ENCODE results near the gene UROS.

The UROS gene

DNA sequence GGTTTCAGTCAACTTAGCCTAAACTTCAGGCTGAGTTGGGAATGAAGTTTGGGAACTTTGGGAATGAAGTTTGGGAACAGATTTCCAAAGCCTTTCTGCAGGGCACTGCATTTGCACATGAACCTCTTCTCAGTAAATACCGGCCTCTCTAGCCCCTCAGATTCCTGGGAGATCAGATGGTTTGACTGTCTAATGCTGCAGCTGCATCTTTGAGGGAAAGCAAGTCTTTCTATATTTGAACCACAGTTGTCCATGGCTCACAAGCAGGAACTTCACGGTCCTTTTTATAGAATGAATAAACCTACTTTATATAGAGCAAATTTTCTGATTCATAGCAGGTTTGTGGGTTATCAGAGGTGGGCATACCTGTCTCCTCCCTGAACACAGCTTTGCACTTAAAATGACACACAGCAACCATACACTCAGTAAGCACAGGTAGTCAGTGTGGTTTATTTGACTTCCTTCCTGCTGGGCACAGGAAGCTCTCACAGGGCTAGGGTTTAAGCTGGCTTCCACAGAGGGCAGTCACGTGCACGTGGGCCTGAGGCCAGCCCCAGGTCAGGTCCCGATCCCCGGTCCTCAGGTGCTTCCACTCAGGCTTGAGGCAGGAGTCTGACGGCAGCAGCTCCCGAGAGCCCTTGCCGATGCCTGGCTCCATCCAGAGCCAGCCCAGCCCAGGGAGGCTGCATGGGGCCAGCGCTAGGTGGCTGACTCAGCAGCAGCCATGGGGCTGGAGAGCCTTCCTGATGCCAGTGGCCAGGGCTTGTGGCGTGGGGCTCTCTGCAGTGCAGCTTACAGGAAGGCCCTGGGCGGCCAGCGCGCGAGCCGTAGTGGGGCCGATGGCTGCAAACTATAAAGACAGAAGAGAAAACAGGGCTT is 34.7 kb downstream of the UROS start:
- no peak for TF ChIP-seq GATA2 (IDR thresholded peaks at IDR 0.05; ENCODE audit: low read depth, low read length)
- no peak for TF ChIP-seq GATA3 (IDR thresholded peaks at IDR 0.05; ENCODE audit: low read depth, low read length)

DNA sequence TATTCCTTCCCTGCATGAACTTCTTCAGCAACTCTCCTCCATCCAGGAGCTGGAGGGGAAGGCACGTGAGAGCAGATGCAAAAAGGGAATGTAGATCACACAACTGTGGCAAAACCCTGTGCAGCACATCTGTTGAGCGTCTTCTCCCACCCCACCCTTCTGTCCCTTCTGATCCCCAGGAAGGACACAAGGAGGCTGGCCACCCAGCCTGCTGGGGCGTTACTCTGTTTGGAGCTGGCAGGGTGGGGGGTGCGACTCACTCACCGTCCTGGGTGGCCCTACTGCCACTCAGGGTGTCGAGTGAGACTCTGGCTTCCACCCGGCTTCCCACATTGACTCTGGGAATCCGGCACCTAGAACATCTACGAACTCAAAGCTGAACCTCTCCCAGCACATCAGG is 37.3 kb downstream of the UROS start:
- TF ChIP-seq GATA3 (IDR thresholded peaks at IDR 0.05; ENCODE audit: low read depth, low read length) = no peak
- TF ChIP-seq GATA2 (IDR thresholded peaks at IDR 0.05; ENCODE audit: low read depth, low read length) = no peak

DNA sequence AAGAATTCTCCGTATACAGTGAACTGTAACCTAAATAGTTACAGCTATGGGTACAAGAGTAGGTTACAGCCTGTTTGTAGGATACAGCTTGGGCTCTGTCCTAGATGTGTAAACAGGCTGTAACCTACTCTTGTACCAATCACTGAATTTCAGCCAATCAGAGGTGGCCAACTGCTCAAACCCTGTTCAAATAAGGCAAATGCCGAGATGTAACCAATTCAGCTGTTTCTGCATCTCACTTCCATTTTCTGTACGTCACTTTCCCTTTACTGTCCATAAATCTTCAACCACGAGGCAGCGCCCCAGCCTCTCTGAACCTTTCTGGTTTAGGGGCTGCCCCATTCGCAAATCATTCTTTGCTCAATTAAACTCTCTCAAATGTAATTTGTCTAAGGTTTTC is 39.1 kb downstream of the UROS start:
- TF ChIP-seq GATA2 (IDR thresholded peaks at IDR 0.05; ENCODE audit: low read depth, low read length) = no peak
- no peak for TF ChIP-seq GATA3 (IDR thresholded peaks at IDR 0.05; ENCODE audit: low read depth, low read length)

DNA sequence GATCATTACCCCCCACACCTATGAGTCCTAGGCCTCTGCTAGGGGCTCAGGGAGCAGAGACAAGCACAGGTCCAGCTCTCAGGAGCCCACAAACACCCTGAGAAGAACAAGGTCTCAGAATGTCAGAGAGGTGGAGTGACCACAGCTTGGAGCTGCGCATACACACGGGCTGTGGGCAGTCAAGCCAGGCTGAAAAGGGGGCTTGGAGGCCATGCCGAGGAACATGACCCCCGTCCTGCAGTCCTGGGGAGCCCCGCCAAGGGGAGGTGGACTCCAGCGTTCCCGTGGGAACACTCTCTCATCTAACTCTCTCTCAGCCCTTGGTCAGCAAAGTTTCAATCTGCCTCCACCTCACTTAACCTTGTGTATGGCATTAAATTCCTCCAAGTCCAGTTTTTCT is 39.6 kb downstream of the UROS start:
- TF ChIP-seq GATA2 (IDR thresholded peaks at IDR 0.05; ENCODE audit: low read depth, low read length) (no peak), GATA3 (IDR thresholded peaks at IDR 0.05; ENCODE audit: low read depth, low read length) (no peak)

DNA sequence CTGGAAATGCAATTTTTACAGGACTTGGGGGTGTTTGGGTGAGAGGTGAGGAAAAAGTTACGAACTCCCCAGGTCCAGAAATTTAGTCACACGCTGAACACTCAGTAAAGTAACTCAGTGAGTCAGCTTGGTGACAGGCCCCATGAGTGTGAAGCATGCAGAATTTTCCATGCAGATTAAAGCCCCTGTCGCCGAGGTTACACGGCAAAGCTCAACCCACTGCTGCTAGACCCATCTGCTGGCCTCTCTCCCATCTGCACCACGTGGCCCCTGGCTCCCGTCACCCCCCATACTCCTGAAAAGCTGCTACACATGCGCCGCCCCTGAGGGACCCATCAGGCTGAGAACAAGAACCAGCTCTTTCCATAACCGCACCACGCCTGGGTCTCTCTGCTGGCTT is 40.4 kb downstream of the UROS start:
- TF ChIP-seq GATA3 (IDR thresholded peaks at IDR 0.05; ENCODE audit: low read depth, low read length) (no peak), GATA2 (IDR thresholded peaks at IDR 0.05; ENCODE audit: low read depth, low read length) (no peak)

DNA sequence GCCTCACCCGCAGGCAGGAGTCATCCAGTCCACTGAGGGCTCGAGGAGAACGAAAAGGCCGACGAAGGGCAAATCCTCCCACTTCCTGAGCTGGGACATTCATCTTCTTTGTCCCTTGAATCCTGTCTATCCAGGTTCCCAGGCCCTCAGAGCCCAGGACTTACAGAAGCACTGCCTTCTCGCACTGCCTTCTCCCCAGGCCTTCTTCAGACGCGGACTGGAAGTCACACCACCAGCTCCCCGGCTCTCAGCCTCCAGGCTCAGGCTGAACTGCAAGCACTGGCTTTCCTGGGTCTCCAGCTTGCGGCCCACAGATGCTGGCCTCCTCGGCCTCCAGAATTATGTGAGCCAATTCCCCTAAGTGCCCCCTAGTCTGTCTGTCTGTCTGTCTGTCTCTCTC is 41.0 kb downstream of the UROS start:
- no peak for TF ChIP-seq GATA2 (IDR thresholded peaks at IDR 0.05; ENCODE audit: low read depth, low read length)
- TF ChIP-seq GATA3 (IDR thresholded peaks at IDR 0.05; ENCODE audit: low read depth, low read length) = no peak

DNA sequence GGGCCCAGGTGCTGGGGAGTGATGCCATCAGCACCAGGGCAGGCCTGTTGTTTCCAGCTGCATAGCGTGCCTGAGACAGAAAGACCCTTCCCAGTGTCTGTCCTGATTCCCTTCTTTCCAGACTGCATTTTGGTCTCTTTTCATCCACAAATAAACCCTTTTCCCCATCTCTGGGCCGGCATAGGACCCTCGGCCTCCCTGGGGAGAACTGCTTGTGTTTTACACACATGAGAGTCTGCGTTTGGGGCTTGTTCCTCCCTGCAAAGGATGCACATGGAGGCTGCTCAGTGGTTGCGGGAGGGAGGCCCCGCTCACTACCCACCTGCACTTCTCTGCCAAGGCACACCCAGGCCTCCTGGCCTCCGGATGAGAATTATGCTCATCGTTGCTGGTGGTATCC is 41.7 kb downstream of the UROS start:
- TF ChIP-seq GATA2 (IDR thresholded peaks at IDR 0.05; ENCODE audit: low read depth, low read length) (no peak), GATA3 (IDR thresholded peaks at IDR 0.05; ENCODE audit: low read depth, low read length) (no peak)

DNA sequence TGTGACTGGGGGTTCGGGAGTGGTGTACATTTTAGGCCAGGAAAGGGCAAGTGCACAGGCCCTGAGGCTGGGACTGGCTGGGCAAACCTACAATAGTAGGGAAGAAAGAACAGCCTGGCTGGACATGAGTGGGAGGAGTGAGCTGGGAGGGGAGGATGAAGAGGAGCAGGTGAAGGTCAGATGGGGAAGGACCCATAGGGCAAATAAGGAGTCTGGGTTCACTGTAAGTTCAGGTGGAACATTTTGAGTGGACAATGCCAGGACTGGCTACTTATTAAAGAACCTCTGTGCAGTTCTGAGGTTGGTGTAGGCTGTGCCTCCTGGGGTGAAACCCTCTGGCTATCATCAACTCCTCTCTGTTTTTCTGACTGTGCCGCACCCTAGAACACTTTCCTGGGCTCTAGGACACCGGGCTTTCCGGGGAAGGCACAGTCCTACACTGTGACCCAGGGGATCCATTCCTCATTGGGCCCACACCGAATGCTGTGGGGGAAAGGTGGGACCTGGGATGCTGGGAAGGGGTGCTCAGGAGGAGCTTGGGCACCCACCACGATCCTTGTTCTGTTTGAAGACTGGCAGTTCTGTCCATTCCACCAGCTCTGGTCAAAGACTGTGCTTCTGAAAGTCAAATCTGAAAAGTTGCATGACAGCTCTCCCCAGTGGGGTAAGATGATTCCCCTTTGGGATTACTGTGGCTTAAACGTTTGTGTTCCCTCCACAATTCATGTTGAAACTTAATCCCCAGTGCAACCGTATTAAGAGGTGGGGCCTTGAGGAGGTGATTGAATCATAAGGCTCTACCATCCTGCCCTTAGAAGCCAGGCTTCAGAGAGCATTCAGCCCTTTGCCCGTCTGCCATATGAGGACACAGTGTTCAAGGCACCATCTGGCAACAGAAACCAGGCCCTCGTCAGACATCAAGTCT is 43.4 kb downstream of the UROS start:
- no peak for TF ChIP-seq GATA2 (IDR thresholded peaks at IDR 0.05; ENCODE audit: low read depth, low read length)
- TF ChIP-seq GATA3 (IDR thresholded peaks at IDR 0.05; ENCODE audit: low read depth, low read length) = no peak

DNA sequence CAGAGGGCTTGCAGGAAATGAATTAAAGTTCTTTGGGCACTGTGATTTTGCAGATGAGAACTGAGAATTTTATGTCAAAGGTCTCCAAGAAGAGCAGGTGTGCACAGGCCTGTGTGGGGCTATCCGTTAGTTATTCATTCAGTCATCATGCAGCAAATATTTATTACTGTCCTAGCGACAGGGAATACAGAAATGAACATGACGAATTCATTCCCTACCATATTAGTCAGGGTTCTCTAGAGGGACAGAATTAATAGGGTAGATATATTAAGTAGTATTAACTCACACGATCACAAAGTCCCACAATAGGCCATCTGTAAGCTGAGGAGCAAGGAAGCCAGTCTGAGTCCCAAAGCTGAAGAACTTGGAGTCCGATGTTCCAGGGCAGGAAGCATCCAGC is 44.5 kb downstream of the UROS start:
- TF ChIP-seq GATA3 (IDR thresholded peaks at IDR 0.05; ENCODE audit: low read depth, low read length) (no peak), GATA2 (IDR thresholded peaks at IDR 0.05; ENCODE audit: low read depth, low read length) (no peak)

DNA sequence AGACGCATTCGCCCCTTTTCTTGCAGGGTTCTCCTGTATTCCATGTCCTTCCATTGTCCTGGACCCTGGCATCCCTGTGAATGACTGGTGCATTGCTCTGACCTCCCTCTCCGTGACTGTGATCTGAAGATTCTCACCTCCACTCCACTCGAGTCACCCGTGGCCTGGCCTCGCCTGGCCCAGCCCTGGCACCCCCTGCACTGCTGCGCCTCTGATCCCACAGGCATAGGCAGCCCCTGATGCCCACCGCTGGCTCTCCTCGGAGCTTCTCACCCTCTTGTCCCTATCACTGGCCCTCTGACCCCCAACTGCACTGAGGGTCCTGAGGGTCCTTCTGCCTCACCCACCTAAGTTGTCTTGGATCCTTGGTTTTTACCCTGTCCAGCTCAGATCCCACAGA is 45.3 kb downstream of the UROS start:
- TF ChIP-seq GATA2 (IDR thresholded peaks at IDR 0.05; ENCODE audit: low read depth, low read length) (no peak), GATA3 (IDR thresholded peaks at IDR 0.05; ENCODE audit: low read depth, low read length) (no peak)

DNA sequence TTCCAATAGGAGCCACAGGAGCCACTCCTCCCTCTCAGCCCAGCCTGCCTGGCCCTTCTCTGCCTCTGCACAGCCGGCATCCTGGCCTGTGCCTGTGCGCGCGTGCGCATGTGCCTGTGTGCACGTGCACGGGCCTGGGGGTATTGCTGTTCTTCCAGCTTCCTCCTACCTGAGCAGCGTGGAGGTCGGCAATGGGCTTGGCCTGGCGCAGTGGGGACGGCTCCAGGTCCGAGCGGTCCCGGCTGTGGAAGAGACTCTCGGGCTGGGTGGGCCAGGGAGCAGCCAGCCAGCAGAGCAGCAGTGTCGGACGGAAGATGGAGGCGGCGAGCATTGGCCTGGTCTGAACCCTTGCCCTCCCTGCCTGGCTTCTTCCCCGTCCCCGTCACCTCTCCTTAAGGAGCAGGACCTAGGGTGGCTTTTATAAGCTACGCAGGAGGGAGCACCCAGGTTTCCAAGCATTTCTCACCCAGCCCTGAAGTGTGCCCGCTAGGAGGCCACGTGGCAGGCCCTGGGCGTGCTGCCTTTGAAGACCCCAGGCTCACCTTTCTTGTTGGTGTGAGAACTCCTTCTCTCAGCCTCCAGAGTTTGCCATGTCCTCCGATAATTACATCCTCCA is 47.5 kb downstream of the UROS start, which contains the start of gene MMP21:
MMP21 (minus strand) TSS at position 331 of the 616 bp plus-strand sequence; CDS start at position 331, 0 bp downstream.
- TF ChIP-seq GATA3 (IDR thresholded peaks at IDR 0.05; ENCODE audit: low read depth, low read length) (no peak), GATA2 (IDR thresholded peaks at IDR 0.05; ENCODE audit: low read depth, low read length) (no peak)

DNA sequence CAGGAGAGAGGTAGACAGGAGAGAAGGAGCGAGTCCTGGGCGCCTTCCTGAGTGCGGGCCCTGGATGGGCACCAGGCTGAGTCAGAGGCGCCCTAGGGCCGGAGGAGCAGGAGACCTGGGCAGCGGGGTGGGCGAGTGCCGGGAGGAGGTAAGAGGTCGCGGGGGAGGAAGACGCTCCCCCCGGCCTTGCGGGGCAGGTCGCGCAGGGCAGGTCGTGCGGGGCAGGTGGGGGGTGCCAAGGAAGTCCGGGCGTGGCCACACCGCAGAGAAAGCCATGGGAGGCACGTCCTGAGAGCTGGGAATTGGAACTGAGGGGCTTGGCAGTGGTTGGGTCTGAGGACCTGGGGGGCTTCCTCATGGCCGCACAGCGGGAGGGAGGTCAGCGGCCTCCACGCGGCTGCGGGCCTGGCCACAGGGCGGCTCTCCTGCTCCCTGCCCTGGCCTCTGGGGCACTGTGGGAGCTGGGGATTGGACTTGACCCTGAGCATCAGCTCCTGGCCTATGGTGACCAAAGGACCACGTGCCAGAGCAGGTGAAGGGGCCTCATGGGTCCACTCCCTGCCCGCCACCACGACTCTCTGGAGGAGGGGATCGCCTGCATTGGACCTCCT is 48.4 kb downstream of the UROS start:
- no peak for TF ChIP-seq GATA2 (IDR thresholded peaks at IDR 0.05; ENCODE audit: low read depth, low read length)
- no peak for TF ChIP-seq GATA3 (IDR thresholded peaks at IDR 0.05; ENCODE audit: low read depth, low read length)

DNA sequence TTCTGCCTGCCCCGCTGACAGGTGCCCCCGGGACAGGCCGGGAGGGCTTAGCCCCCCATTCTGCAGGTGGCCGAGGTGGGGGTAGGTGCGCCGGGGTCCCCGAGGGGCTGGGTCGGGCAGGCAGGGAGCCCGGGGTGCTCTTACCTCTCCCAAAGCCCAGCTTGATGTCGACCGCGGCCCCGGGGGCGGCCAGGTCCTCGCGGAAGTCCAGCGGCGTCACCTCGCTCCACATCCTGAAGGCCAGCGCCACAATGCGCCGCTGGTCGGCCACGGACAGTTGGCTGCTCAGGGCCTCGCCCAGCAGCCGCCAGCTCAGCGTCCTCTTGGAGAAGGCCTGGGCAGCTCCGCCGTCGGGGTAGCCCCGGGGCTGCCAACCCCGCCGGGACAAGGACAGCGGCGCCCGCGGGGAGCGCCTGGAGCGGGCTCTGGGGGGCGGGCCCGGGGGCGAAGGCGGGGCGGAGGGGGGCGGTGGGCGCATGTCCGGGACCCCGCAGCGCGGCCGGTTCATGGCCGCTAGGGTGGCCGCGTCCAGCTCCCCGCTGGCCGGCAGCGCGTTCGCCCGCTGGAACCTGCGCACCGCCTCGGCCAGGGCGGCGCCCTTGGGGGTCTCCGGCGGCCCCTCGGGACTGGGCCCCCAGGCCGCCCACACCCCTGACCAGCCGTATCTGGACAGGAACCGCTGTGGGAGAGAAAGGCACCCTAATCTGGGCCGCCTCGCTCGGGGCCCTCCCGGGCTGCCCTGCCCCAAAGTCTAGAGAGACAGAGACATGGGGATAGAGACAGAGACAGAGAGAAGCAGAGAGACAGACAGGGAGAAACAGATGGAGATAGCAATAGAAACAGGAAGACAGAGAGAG is 49.1 kb downstream of the UROS start:
- no peak for TF ChIP-seq GATA3 (IDR thresholded peaks at IDR 0.05; ENCODE audit: low read depth, low read length)
- no peak for TF ChIP-seq GATA2 (IDR thresholded peaks at IDR 0.05; ENCODE audit: low read depth, low read length)

All from SH-SY5Y (cell line).